AG04450 (cell line): ENCODE measurements around the gene TBX3. TPM values are rescaled to one million over a fixed set of nuclear protein-coding genes. Genes with fewer than 3 reads are reported as not detected.

Experiments used
- CTCF ChIA-PET: fragments of 300-600, 350-600 bp; formaldehyde crosslinking; extraction: SDS; loops from one replicate; lab custom pipeline; 2022; ENCODE audit warnings: antibody characterized with exemption, inconsistent platforms; lab: Charles Lee
- POLR2A ChIA-PET: fragments of 350-600 bp; formaldehyde crosslinking; extraction: SDS; loops from one replicate; lab custom pipeline; 2021; ENCODE audit warnings: antibody characterized with exemption, inconsistent platforms; lab: Yijun Ruan, JAX
- DNase-seq: peaks from one replicate; pipeline ENCODE4 v3.0.0-alpha.2; 2011; ENCODE audit warnings: low read depth, low spot score
- H3K27ac ChIP-seq: one replicate; pipeline ENCODE4 v1.5.1; 2012; ENCODE audit warnings: low read depth, low read length, control low read depth
- H3K27me3 ChIP-seq: one replicate; pipeline ENCODE4 v1.6.0; 2012; ENCODE audit warnings: low read length; ENCODE audit not compliant: control insufficient read depth, insufficient read depth
- H3K4me3 ChIP-seq: 2 replicates; pipeline ENCODE4 v1.5.1; 2011; ENCODE audit warnings: mild to moderate bottlenecking, low read depth, low read length, control low read depth
- H3K9me3 ChIP-seq: 2 replicates; pipeline ENCODE4 v1.5.1; 2012; ENCODE audit warnings: low read length; ENCODE audit not compliant: control insufficient read depth, insufficient read depth
- CTCF ChIP-seq: IDR thresholded peaks from 2 replicates; pipeline ENCODE4 v1.5.1; 2011; ENCODE audit warnings: low read depth, low read length, control low read depth, inconsistent platforms
- polyA plus RNA-seq: library from polyadenylated mRNA; depleted of rRNA; stranded (reverse); fragments of >200 nt; gene quantifications from 2 replicates; pipeline ENCODE4 v1.2.3, GENCODE V29; 2011

The TBX3 gene
- polyA plus RNA-seq, 1 experiment, result 54.8 TPM

- DNase-seq, result no peak
- Histone ChIP-seq H3K9me3 (peaks cover 14% of the 10 kb centered on the region; the same call in 1 of the 2 replicates), H3K27me3 (no peaks in the 10 kb centered on the region), H3K27ac (peak overlapping the region; percentile 95), H3K4me3 (peak overlapping the region; percentile 59)
- TF ChIP-seq CTCF, result no peak
- ChIA-PET POLR2A (interaction anchor here (0.7 to 6.6 kb wide), 4 partner anchors 14 to 530 kb away, joined by 3 to 138 read pairs (median 6); partner anchors contain the start of gene TBX3), CTCF (interaction anchor here (0.6 to 3.3 kb wide), 6 partner anchors 8 to 497 kb away, joined by 3 to 12 read pairs (median 4); partner anchors contain the start of gene TBX3)
These were observed 13.5 kb downstream of the TBX3 start for GRCh38 chr12:114670291-114670980.

GRCh38 chr12:114669401-114670290, 14.3 kb downstream of the TBX3 start:
- Histone ChIP-seq H3K9me3 (peaks cover 16% of the 10 kb centered on the region; the same call in 1 of the 2 replicates), H3K27me3 (no peaks in the 10 kb centered on the region), H3K27ac (peak overlapping the region; percentile 95), H3K4me3 (peak overlapping the region; percentile 59)
- no peak for DNase-seq
- no peak for TF ChIP-seq CTCF
- POLR2A ChIA-PET, result interaction anchor here (0.6 to 6.6 kb wide), 6 partner anchors 9 to 531 kb away, joined by 3 to 138 read pairs (median 4); partner anchors contain the start of gene TBX3
- CTCF ChIA-PET, result interaction anchor here (0.6 to 3.3 kb wide), 5 partner anchors 15 to 1249 kb away, joined by 3 to 21 read pairs (median 5); partner anchors contain the start of gene TBX3

- peak overlapping the region; percentile 95 for H3K27ac ChIP-seq
- no peaks in the 10 kb centered on the region for H3K27me3 ChIP-seq
- ChIA-PET CTCF (interaction anchor here (0.7 to 3.3 kb wide), 9 partner anchors 16 to 1250 kb away, joined by 3 to 21 read pairs (median 5); partner anchors contain the start of gene TBX3), POLR2A (interaction anchor here (0.5 to 6.6 kb wide), 9 partner anchors 10 to 1204 kb away, joined by 3 to 138 read pairs (median 4); partner anchors contain the start of gene TBX3)
- no peak for DNase-seq
- peak overlapping the region; percentile 59 for H3K4me3 ChIP-seq
- no peak for TF ChIP-seq CTCF
- peaks cover 16% of the 10 kb centered on the region; the same call in 1 of the 2 replicates for H3K9me3 ChIP-seq
These were observed 15.1 kb downstream of the TBX3 start for GRCh38 chr12:114668886-114669288.

GRCh38 chr12:114668151-114668885, 15.7 kb downstream of the TBX3 start:
- Histone ChIP-seq H3K27me3 (no peaks in the 10 kb centered on the region), H3K9me3 (peaks cover 16% of the 10 kb centered on the region; the same call in 1 of the 2 replicates), H3K27ac (peak overlapping the region; percentile 95), H3K4me3 (peak overlapping the region; percentile 59)
- DNase-seq, result no peak
- TF ChIP-seq CTCF, result peak; percentile 55
- POLR2A ChIA-PET, result interaction anchor here (0.5 to 6.6 kb wide), 10 partner anchors 8 to 1204 kb away, joined by 3 to 138 read pairs (median 5); partner anchors contain the start of gene TBX3
- CTCF ChIA-PET, result interaction anchor here (0.6 to 3.3 kb wide), 28 partner anchors 8 to 1849 kb away, joined by 3 to 21 read pairs (median 4); partner anchors contain the start of gene TBX3
